HCT116 (cell line): ENCODE results near the gene CRTC1. TPM values are rescaled to one million over a fixed set of nuclear protein-coding genes. Genes with fewer than 3 reads are reported as not detected.

Experiments used
- ATAC-seq: fragments of 200-7000 bp; cut with Tn5 transposase; 2 replicates; pipeline ENCODE4 v1.9.1; 2020; ENCODE audit warnings: mild to moderate bottlenecking, moderate library complexity
- BruUV-seq: library from RNA; stranded (reverse); fragments of 400-500 nt; replicated peaks from 2 replicates; lab custom pipeline; 2021; lab: Mats Ljungman, UMichigan
- CTCF ChIA-PET: fragments of 300-600 bp; sonication (Branson Sonifier 250); formaldehyde crosslinking; loops from one replicate; lab custom pipeline; 2021; ENCODE audit warnings: antibody characterized with exemption; lab: Charles Lee
- POLR2A ChIA-PET: fragments of 300-600, 350-600 bp; sonication (Branson Sonifier 250); formaldehyde crosslinking; loops from one replicate; lab custom pipeline; 2021; ENCODE audit warnings: antibody characterized with exemption; lab: Charles Lee
- RAD21 ChIA-PET, 2 experiments: fragments of 300-600 bp; sonication (Branson Sonifier 250); formaldehyde crosslinking; loops; one replicate each; lab custom pipeline; 2023; ENCODE audit warnings: low total read pairs in 2 of 2; ENCODE audit not compliant: uncharacterized antibody in 2 of 2, unreplicated experiment in 2 of 2, low non-redundant PET in 1 of 2; lab: Charles Lee
- DNase-seq: peaks from one replicate; pipeline ENCODE4 v3.0.0-alpha.2; 2010; ENCODE audit warnings: low read depth, low spot score
- H2AFZ ChIP-seq: fragments of 200-600 bp; shearing (Covaris generic), sonication (generic); 2 replicates; pipeline ENCODE4 v1.6.1; 2017; ENCODE audit warnings: low read depth, mixed run types, mixed read lengths, antibody characterized with exemption, low read length; ENCODE audit not compliant: poor library complexity, severe bottlenecking
- H3K27ac ChIP-seq: 2 replicates; pipeline ENCODE4 v1.5.1; 2012; ENCODE audit warnings: low read depth, low read length
- H3K27me3 ChIP-seq: fragments of 200-600 bp; sonication (generic); 2 replicates; pipeline ENCODE4 v1.6.1; 2016; ENCODE audit warnings: mixed run types, low read length, mixed read lengths; ENCODE audit not compliant: insufficient read depth
- H3K36me3 ChIP-seq, 2 experiments: fragments of 200-500 bp in 1 of 2; fragments of 200-600 bp in 1 of 2; sonication (Bioruptor generic) in 1 of 2; sonication (generic) in 1 of 2; 2 replicates each; pipeline versions ENCODE4 v1.5.1 to v1.6.1; 2014 to 2016; ENCODE audit warnings: low read length in 2 of 2, inconsistent platforms in 1 of 2, mixed read lengths in 1 of 2, mixed run types in 1 of 2; ENCODE audit not compliant: insufficient read depth in 2 of 2, control insufficient read depth in 1 of 2
- H3K4me1 ChIP-seq, 2 experiments: fragments of 200-600 bp in 1 of 2; sonication (generic) in 1 of 2; 2 replicates each; pipeline versions ENCODE4 v1.5.1 to v1.6.1; 2012 to 2017; ENCODE audit warnings: low read length in 2 of 2, inconsistent platforms in 1 of 2, mild to moderate bottlenecking in 1 of 2, mixed read lengths in 1 of 2, mixed run types in 1 of 2, moderate library complexity in 1 of 2; ENCODE audit not compliant: insufficient read depth in 2 of 2, control insufficient read depth in 1 of 2
- H3K4me2 ChIP-seq: fragments of 200-600 bp; sonication (generic); 2 replicates; pipeline ENCODE4 v1.6.1; 2017; ENCODE audit warnings: mixed run types, low read length, mixed read lengths
- H3K4me3 ChIP-seq, 2 experiments: fragments of 200-600 bp in 1 of 2; sonication (generic) in 1 of 2; replicated peaks in 1 of 2; 2 replicates each; pipeline ENCODE4 v1.5.1; 2011 to 2016; ENCODE audit warnings: low read length in 2 of 2, control low read depth in 1 of 2, low read depth in 1 of 2, mild to moderate bottlenecking in 1 of 2, mixed read lengths in 1 of 2, mixed run types in 1 of 2
- H3K79me2 ChIP-seq: fragments of 200-600 bp; sonication (generic); 2 replicates; pipeline ENCODE4 v1.6.1; 2017; ENCODE audit warnings: mild to moderate bottlenecking, mixed run types, low read length, moderate library complexity, mixed read lengths; ENCODE audit not compliant: insufficient read depth
- H3K9ac ChIP-seq: fragments of 200-600 bp; sonication (generic); 2 replicates; pipeline ENCODE4 v1.6.1; 2016; ENCODE audit warnings: low read length, mixed read lengths
- H3K9me2 ChIP-seq: fragments of 200-600 bp; sonication (generic), shearing (Covaris generic); 2 replicates; pipeline ENCODE4 v1.6.1; 2017; ENCODE audit warnings: mixed run types, mild to moderate bottlenecking, moderate library complexity; ENCODE audit not compliant: insufficient read depth
- H3K9me3 ChIP-seq, 2 experiments: fragments of 200-500 bp in 1 of 2; fragments of 200-600 bp in 1 of 2; sonication (Bioruptor generic) in 1 of 2; sonication (generic) in 1 of 2; 2 replicates each; pipeline ENCODE4 v1.6.1; 2014 to 2017; ENCODE audit warnings: low read length in 2 of 2, mixed read lengths in 2 of 2, inconsistent platforms in 1 of 2, low read depth in 1 of 2, mild to moderate bottlenecking in 1 of 2, mixed run types in 1 of 2, moderate library complexity in 1 of 2; ENCODE audit not compliant: control insufficient read depth in 1 of 2, insufficient read depth in 1 of 2
- H4K20me1 ChIP-seq: fragments of 200-600 bp; sonication (generic), shearing (Covaris generic); 2 replicates; pipeline ENCODE4 v1.6.1; 2017; ENCODE audit warnings: mixed run types, mild to moderate bottlenecking, moderate library complexity; ENCODE audit not compliant: insufficient read depth
- ATF3 ChIP-seq: IDR thresholded peaks from 2 replicates; pipeline ENCODE4 v1.6.1; 2012
- CBX3 ChIP-seq: IDR thresholded peaks from 2 replicates; pipeline ENCODE4 v1.6.1; 2012; ENCODE audit warnings: low read depth
- CEBPB ChIP-seq: IDR thresholded peaks from 2 replicates; pipeline ENCODE4 v1.6.1; 2012; ENCODE audit warnings: low read depth
- CTCF ChIP-seq, 3 experiments: fragments of 200-600 bp in 1 of 3; sonication (generic) in 1 of 3; IDR thresholded peaks in 2 of 3; conservative IDR thresholded peaks in 1 of 3; 2 replicates each; pipeline ENCODE4 v1.5.1; 2012 to 2017; ENCODE audit warnings: low read depth in 2 of 3, low read length in 2 of 3, antibody characterized with exemption in 1 of 3, borderline replicate concordance in 1 of 3, control low read depth in 1 of 3, mild to moderate bottlenecking in 1 of 3, mixed read lengths in 1 of 3, mixed run types in 1 of 3, moderate library complexity in 1 of 3; ENCODE audit not compliant: insufficient read depth in 1 of 3
- EGR1 ChIP-seq: IDR thresholded peaks from 2 replicates; pipeline ENCODE4 v1.6.1; 2012; ENCODE audit warnings: low read depth
- EZH2 ChIP-seq: fragments of 200-600 bp; sonication (generic); IDR thresholded peaks from 2 replicates; pipeline ENCODE4 v1.6.1; 2017; ENCODE audit warnings: antibody characterized with exemption, mixed run types
- EZH2phosphoT487 ChIP-seq: fragments of 200-600 bp; IDR thresholded peaks from 2 replicates; pipeline ENCODE4 v1.6.1; 2018; ENCODE audit warnings: antibody characterized with exemption, borderline replicate concordance
- FOSL1 ChIP-seq: IDR thresholded peaks from 2 replicates; pipeline ENCODE4 v1.6.1; 2012; ENCODE audit warnings: low read depth
- JUND ChIP-seq: IDR thresholded peaks from 2 replicates; pipeline ENCODE4 v1.6.1; 2012
- MAX ChIP-seq: IDR thresholded peaks from 2 replicates; pipeline ENCODE4 v1.6.1; 2012
- POLR2A ChIP-seq: IDR thresholded peaks from 2 replicates; pipeline ENCODE4 v1.7.0; 2011; ENCODE audit warnings: borderline replicate concordance; ENCODE audit not compliant: insufficient read depth, insufficient read length; ENCODE audit errors: extremely low read depth
- POLR2AphosphoS5 ChIP-seq: IDR thresholded peaks from 2 replicates; pipeline ENCODE4 v1.6.1; 2011; ENCODE audit warnings: mild to moderate bottlenecking, low read depth, low read length, moderate library complexity
- RAD21 ChIP-seq: IDR thresholded peaks from 2 replicates; pipeline ENCODE4 v1.6.1; 2012; ENCODE audit warnings: low read depth, mild to moderate bottlenecking
- SIN3A ChIP-seq: IDR thresholded peaks from 2 replicates; pipeline ENCODE4 v1.6.1; 2012; ENCODE audit warnings: low read depth
- SP1 ChIP-seq: IDR thresholded peaks from 2 replicates; pipeline ENCODE4 v1.6.1; 2012; ENCODE audit warnings: low read depth
- SRF ChIP-seq: IDR thresholded peaks from 2 replicates; pipeline ENCODE4 v1.6.1; 2012; ENCODE audit warnings: low read depth
- TCF7L2 ChIP-seq: IDR thresholded peaks from 2 replicates; pipeline ENCODE4 v1.7.0; 2011; ENCODE audit warnings: borderline replicate concordance, inconsistent platforms; ENCODE audit not compliant: insufficient read depth, insufficient read length; ENCODE audit errors: extremely low read depth
- ZBTB33 ChIP-seq: IDR thresholded peaks from 2 replicates; pipeline ENCODE4 v1.6.1; 2011; ENCODE audit warnings: mild to moderate bottlenecking, low read length, moderate library complexity; ENCODE audit not compliant: insufficient replicate concordance; ENCODE audit errors: extremely low read depth
- ZFX ChIP-seq: fragments of 450-650 bp; IDR thresholded peaks from 2 replicates; pipeline ENCODE4 v1.6.1; 2017
- ZNF274 ChIP-seq: fragments of 200-500 bp; sonication (Bioruptor generic); IDR thresholded peaks from 2 replicates; pipeline ENCODE4 v1.6.1; 2014; ENCODE audit warnings: mild to moderate bottlenecking, low read depth, low read length, inconsistent platforms
- intact Hi-C: fragments of 100-400 bp; cut with micrococcal nuclease; formaldehyde crosslinking; loops from 2 replicates; pipeline ENCODE4 v1.10.0; 2022
- total RNA-seq: library from RNA; stranded (reverse); gene quantifications from one replicate; pipeline ENCODE4 v1.2.1, GENCODE V29; 2021; ENCODE audit not compliant: unreplicated experiment

The CRTC1 gene
- total RNA-seq, 1 experiment from 2014 or later, result 14.9 TPM

GRCh38 chr19:18803550-18804138 lies 120.2 kb downstream of the CRTC1 start:
- intact Hi-C loops, result no loop called here
- H3K27me3 ChIP-seq, result 0 out of 2 replicates have a peak, but pooled peaks cover 3% of the 10 kb centered on the region
- ATAC-seq, result no peak
- H3K9ac ChIP-seq, result no peak overlapping the region
- no peak overlapping the region for H3K4me3 ChIP-seq
- TF ChIP-seq RAD21, result no peak
- TF ChIP-seq FOSL1, result no peak
- no peak for TF ChIP-seq CBX3
- TF ChIP-seq ZFX, result no peak
- TF ChIP-seq ZNF274, result no peak
- TF ChIP-seq SIN3A, result no peak
- TF ChIP-seq ZBTB33, result no peak
- no peak for TF ChIP-seq TCF7L2
- TF ChIP-seq CTCF (IDR thresholded peaks at IDR 0.05 in 2 of 3, conservative IDR thresholded peaks at IDR 0.05 in 1 of 3; ENCODE audit: borderline replicate concordance in 1 of 3, insufficient read depth in 1 of 3, low read depth in 2 of 3, low read length in 2 of 3), result no peak
- TF ChIP-seq EZH2phosphoT487, result no peak
- TF ChIP-seq SRF, result no peak
- no peak for TF ChIP-seq POLR2A
- no peak for TF ChIP-seq MAX
- no peak for TF ChIP-seq EZH2
- TF ChIP-seq SP1, result no peak
- no peak for TF ChIP-seq ATF3
- TF ChIP-seq JUND, result no peak
- TF ChIP-seq CEBPB, result no peak
- no peak for TF ChIP-seq EGR1
- no peak for TF ChIP-seq POLR2AphosphoS5
- TF ChIP-seq, all 23 proteins: peak for 0
- ChIA-PET RAD21 (no interaction called here), CTCF (no interaction called here), POLR2A (no interaction called here)
- no peak overlapping the region for H3K27ac ChIP-seq
- H3K36me3 ChIP-seq, result no peaks in the 10 kb centered on the region
- no peaks in the 10 kb centered on the region for H3K9me2 ChIP-seq
- DNase-seq, result no peak
- BruUV-seq, result no TSS peak
- no peaks in the 10 kb centered on the region for H3K9me3 ChIP-seq
- H4K20me1 ChIP-seq, result no peaks in the 10 kb centered on the region
- H3K4me1 ChIP-seq, result no peaks in the 10 kb centered on the region
- H3K4me2 ChIP-seq, result no peak overlapping the region
- H2AFZ ChIP-seq, result no peak overlapping the region
- H3K79me2 ChIP-seq, result no peaks in the 10 kb centered on the region
